H9 (cell line): ENCODE results near the gene C2orf92. TPM values are rescaled to one million over a fixed set of nuclear protein-coding genes. Genes with fewer than 3 reads are reported as not detected.

ENCODE experiments used
- DNase-seq: peaks from one replicate; pipeline ENCODE4 v3.0.0-alpha.2; 2017
- H2AFZ ChIP-seq: one replicate; pipeline ENCODE4 v1.6.1; 2013; ENCODE audit warnings: mild to moderate bottlenecking, low read length, control low read depth, moderate library complexity
- H2AK5ac ChIP-seq: 2 replicates; pipeline ENCODE4 v1.6.1; 2013; ENCODE audit warnings: low read length, control low read depth, mixed read lengths; ENCODE audit not compliant: insufficient read length
- H2BK120ac ChIP-seq: one replicate; pipeline ENCODE4 v1.6.1; 2013; ENCODE audit warnings: low read depth, mild to moderate bottlenecking, low read length, control low read depth, inconsistent platforms; ENCODE audit not compliant: poor library complexity, severe bottlenecking
- H2BK12ac ChIP-seq: 2 replicates; pipeline ENCODE4 v1.6.1; 2013; ENCODE audit warnings: low read length, control low read depth, mixed read lengths, low read depth; ENCODE audit not compliant: insufficient read length
- H2BK15ac ChIP-seq: 2 replicates; pipeline ENCODE4 v1.6.1; 2013; ENCODE audit warnings: low read depth, low read length, control low read depth
- H2BK20ac ChIP-seq: one replicate; pipeline ENCODE4 v1.6.1; 2013; ENCODE audit warnings: low read depth, mild to moderate bottlenecking, low read length, control low read depth, inconsistent platforms; ENCODE audit not compliant: poor library complexity, severe bottlenecking
- H2BK5ac ChIP-seq: 2 replicates; pipeline ENCODE4 v1.6.1; 2013; ENCODE audit warnings: low read length, control low read depth, mixed read lengths; ENCODE audit not compliant: insufficient read length
- H3K14ac ChIP-seq: 2 replicates; pipeline ENCODE4 v1.6.1; 2013; ENCODE audit warnings: low read length, control low read depth; ENCODE audit not compliant: insufficient read depth
- H3K18ac ChIP-seq: 2 replicates; pipeline ENCODE4 v1.6.1; 2013; ENCODE audit warnings: low read depth, mild to moderate bottlenecking, mixed read lengths, low read length, control low read depth; ENCODE audit not compliant: insufficient read length
- H3K23ac ChIP-seq: 2 replicates; pipeline ENCODE4 v1.6.1; 2013; ENCODE audit warnings: low read length, control low read depth, mixed read lengths, low read depth; ENCODE audit not compliant: insufficient read length
- H3K23me2 ChIP-seq: 2 replicates; pipeline ENCODE4 v1.6.1; 2013; ENCODE audit warnings: low read depth, mild to moderate bottlenecking, mixed read lengths, low read length, control low read depth; ENCODE audit not compliant: insufficient read length, poor library complexity, severe bottlenecking
- H3K27ac ChIP-seq: 2 replicates; pipeline ENCODE4 v1.5.1; 2013; ENCODE audit warnings: low read length, control low read depth, mixed read lengths, low read depth; ENCODE audit not compliant: insufficient read length
- H3K27me3 ChIP-seq: 2 replicates; pipeline ENCODE4 v1.6.1; 2013; ENCODE audit warnings: low read length, control low read depth, inconsistent platforms; ENCODE audit not compliant: insufficient read depth
- H3K4ac ChIP-seq: 2 replicates; pipeline ENCODE4 v1.6.1; 2013; ENCODE audit warnings: low read depth, mild to moderate bottlenecking, control low read depth, inconsistent platforms, low read length, moderate library complexity
- H3K4me1 ChIP-seq: 2 replicates; pipeline ENCODE4 v1.6.1; 2013; ENCODE audit warnings: low read length, control low read depth, inconsistent platforms; ENCODE audit not compliant: insufficient read depth
- H3K4me2 ChIP-seq: 2 replicates; pipeline ENCODE4 v1.6.1; 2013; ENCODE audit warnings: low read length, control low read depth, mixed read lengths; ENCODE audit not compliant: insufficient read length, insufficient read depth
- H3K56ac ChIP-seq: 2 replicates; pipeline ENCODE4 v1.6.1; 2013; ENCODE audit warnings: low read depth, mild to moderate bottlenecking, mixed read lengths, low read length, control low read depth; ENCODE audit not compliant: insufficient read length
- H3K79me1 ChIP-seq: 2 replicates; pipeline ENCODE4 v1.6.1; 2013; ENCODE audit warnings: low read depth, mild to moderate bottlenecking, moderate library complexity, low read length, control low read depth, inconsistent platforms; ENCODE audit not compliant: insufficient read depth, poor library complexity, severe bottlenecking
- H3K79me2 ChIP-seq: 2 replicates; pipeline ENCODE4 v1.6.1; 2013; ENCODE audit warnings: low read length, control low read depth, inconsistent platforms; ENCODE audit not compliant: insufficient read depth
- H3K9ac ChIP-seq: 2 replicates; pipeline ENCODE4 v1.6.1; 2013; ENCODE audit warnings: low read length, control low read depth, mixed read lengths; ENCODE audit not compliant: insufficient read length; ENCODE audit errors: extremely low read depth
- H3K9me3 ChIP-seq: one replicate; pipeline ENCODE4 v1.6.1; 2013; ENCODE audit warnings: low read depth, low read length, inconsistent platforms; ENCODE audit not compliant: control insufficient read depth
- H3T11ph ChIP-seq: one replicate; pipeline ENCODE4 v1.6.1; 2013; ENCODE audit warnings: mild to moderate bottlenecking, low read length, control low read depth, inconsistent platforms
- H4K20me1 ChIP-seq: one replicate; pipeline ENCODE4 v1.6.1; 2013; ENCODE audit not compliant: control insufficient read depth, insufficient read length, insufficient read depth
- H4K5ac ChIP-seq: 2 replicates; pipeline ENCODE4 v1.6.1; 2013; ENCODE audit warnings: low read depth, mild to moderate bottlenecking, mixed read lengths, low read length, control low read depth; ENCODE audit not compliant: insufficient read length
- H4K8ac ChIP-seq: replicated peaks from 2 replicates; pipeline ENCODE4 v1.6.1; 2013; ENCODE audit warnings: low read length, control low read depth, mixed read lengths, low read depth; ENCODE audit not compliant: insufficient read length
- H4K91ac ChIP-seq: 2 replicates; pipeline ENCODE4 v1.6.1; 2013; ENCODE audit warnings: low read depth, mild to moderate bottlenecking, moderate library complexity, mixed read lengths, low read length, control low read depth; ENCODE audit not compliant: insufficient read length
- H3K27ac Mint-ChIP-seq, 3 experiments: 2 replicates in 2 of 3; 3 replicates in 1 of 3; pipeline ENCODE4 v1.8.0; 2020 to 2021; ENCODE audit warnings: mixed read lengths in 3 of 3, mild to moderate bottlenecking in 1 of 3, moderate library complexity in 1 of 3
- H3K27me3 Mint-ChIP-seq: 2 replicates; pipeline ENCODE4 v1.8.0; 2021; ENCODE audit warnings: low read depth, mild to moderate bottlenecking, moderate library complexity, mixed read lengths
- H3K36me3 Mint-ChIP-seq, 3 experiments: 2 replicates in 2 of 3; 3 replicates in 1 of 3; pipeline ENCODE4 v1.8.0; 2020 to 2021; ENCODE audit warnings: low read depth in 3 of 3, mixed read lengths in 3 of 3; ENCODE audit not compliant: insufficient read depth in 1 of 3
- H3K4me1 Mint-ChIP-seq, 2 experiments: 2 replicates each; pipeline ENCODE4 v1.8.0; 2020; ENCODE audit warnings: mixed read lengths in 2 of 2
- H3K4me3 Mint-ChIP-seq, 2 experiments: 2 replicates in 1 of 2; 3 replicates in 1 of 2; pipeline ENCODE4 v1.8.0; 2020 to 2021; ENCODE audit warnings: mild to moderate bottlenecking in 2 of 2, mixed read lengths in 2 of 2, moderate library complexity in 1 of 2
- H3K9me3 Mint-ChIP-seq, 2 experiments: 2 replicates in 1 of 2; 3 replicates in 1 of 2; pipeline ENCODE4 v1.8.0; 2020; ENCODE audit warnings: mild to moderate bottlenecking in 2 of 2, mixed read lengths in 2 of 2, moderate library complexity in 1 of 2
- WGBS: extraction: QIAGEN DNeasy Blood & Tissue Kit; methylation state at CpG from one replicate; pipeline ENCODE4 v1.1.7; 2013; ENCODE audit warnings: missing lambda C conversion rate, low lambda C conversion rate, mixed read lengths; ENCODE audit not compliant: insufficient read length; ENCODE audit errors: extremely low coverage; 5-methylcytosine and 5-hydroxymethylcytosine counted together
- total RNA-seq: library from RNA; stranded (reverse); gene quantifications from 2 replicates; pipeline ENCODE4 v1.2.1, GENCODE V29; 2021
- TF ChIP-seq, protein P1 (sequence below): fragments of 200-600 bp; sonication (generic); conservative IDR thresholded peaks from 3 replicates; pipeline ENCODE4 v1.8.0; 2021; ENCODE audit warnings: antibody characterized with exemption, mild to moderate bottlenecking

Gene C2orf92
- total RNA-seq, 1 experiment from 2014 or later, result 7.3 TPM

DNA sequence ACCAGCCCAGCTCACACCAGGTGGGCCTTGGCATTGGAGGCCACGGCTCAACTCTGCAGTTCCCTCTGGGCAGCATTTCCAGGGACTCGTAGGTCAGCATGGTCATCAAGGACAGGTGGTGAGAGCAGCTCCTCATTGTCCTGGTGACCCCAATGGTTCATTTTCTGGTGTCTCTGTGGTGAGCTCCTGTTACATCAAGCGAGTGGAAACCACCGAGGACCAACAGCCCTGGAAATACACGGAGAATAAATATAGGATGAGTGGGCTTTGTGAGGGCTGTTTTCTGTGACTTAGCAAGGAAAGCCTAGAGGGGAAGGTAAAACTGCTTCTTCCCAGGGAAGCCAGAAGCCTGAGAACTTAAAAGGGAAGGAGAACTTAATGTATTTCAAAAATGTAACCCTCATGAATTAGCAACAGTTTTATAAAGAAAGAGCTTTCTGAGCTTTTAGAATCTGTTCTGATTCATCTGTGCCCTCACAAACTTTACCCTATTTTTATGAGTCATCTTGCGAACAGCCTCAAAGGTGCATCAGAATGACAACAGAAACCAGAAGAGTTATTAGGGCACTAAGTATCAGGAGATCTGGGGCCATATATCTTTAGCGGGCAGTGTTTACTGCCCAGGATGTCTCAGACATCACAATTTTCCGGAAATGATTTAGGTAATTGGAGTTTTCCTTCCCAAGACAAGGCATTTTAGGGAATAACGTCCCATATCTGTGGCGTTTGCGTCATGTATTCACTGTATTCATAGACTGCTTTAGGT, 18.7 kb downstream of the C2orf92 start:
- Histone ChIP-seq H3K27ac (no peak overlapping the region), H3K4me1 (no peaks in the 10 kb centered on the region), H4K91ac (no peak overlapping the region), H2BK15ac (no peak overlapping the region), H2BK20ac (no peak overlapping the region), H4K20me1 (no peaks in the 10 kb centered on the region), H3K9ac (no peak overlapping the region), H3K4me2 (no peak overlapping the region), H3K18ac (no peak overlapping the region), H3K9me3 (no peaks in the 10 kb centered on the region), H2BK120ac (no peak overlapping the region), H4K5ac (no peak overlapping the region), H3K23me2 (no peaks in the 10 kb centered on the region), H2AK5ac (no peak overlapping the region), H3K4ac (no peak overlapping the region), H3K27me3 (no peaks in the 10 kb centered on the region), H3T11ph (no peak overlapping the region), H3K14ac (no peak overlapping the region), H2AFZ (no peak overlapping the region), H4K8ac (no peak overlapping the region), H2BK12ac (no peak overlapping the region), H3K79me1 (no peaks in the 10 kb centered on the region), H2BK5ac (no peak overlapping the region), H3K79me2 (no peaks in the 10 kb centered on the region), H3K56ac (no peak overlapping the region), H3K23ac (no peak overlapping the region)
- TF ChIP-seq, protein P1, sequence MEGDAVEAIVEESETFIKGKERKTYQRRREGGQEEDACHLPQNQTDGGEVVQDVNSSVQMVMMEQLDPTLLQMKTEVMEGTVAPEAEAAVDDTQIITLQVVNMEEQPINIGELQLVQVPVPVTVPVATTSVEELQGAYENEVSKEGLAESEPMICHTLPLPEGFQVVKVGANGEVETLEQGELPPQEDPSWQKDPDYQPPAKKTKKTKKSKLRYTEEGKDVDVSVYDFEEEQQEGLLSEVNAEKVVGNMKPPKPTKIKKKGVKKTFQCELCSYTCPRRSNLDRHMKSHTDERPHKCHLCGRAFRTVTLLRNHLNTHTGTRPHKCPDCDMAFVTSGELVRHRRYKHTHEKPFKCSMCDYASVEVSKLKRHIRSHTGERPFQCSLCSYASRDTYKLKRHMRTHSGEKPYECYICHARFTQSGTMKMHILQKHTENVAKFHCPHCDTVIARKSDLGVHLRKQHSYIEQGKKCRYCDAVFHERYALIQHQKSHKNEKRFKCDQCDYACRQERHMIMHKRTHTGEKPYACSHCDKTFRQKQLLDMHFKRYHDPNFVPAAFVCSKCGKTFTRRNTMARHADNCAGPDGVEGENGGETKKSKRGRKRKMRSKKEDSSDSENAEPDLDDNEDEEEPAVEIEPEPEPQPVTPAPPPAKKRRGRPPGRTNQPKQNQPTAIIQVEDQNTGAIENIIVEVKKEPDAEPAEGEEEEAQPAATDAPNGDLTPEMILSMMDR, result no peak
- no peak for DNase-seq
- Mint-ChIP-seq H3K9me3 (peaks cover 3 to 4% of the 10 kb centered on the region in 2 experiments; a peak in 3 of 5 replicates), H3K27me3 (no peaks in the 10 kb centered on the region), H3K36me3 (peaks cover 0 to 3% (median 0%) of the 10 kb centered on the region in 3 experiments; a peak in 1 of 7 replicates), H3K4me1 (peaks cover 17 to 19% of the 10 kb centered on the region in 2 experiments), H3K4me3 (no peak overlapping the region), H3K27ac (no peak overlapping the region)
- no CpG with 5 or more reads among the region's 11 CpGs for WGBS
